Measurements from ENCODE around the gene PREX1. TPM values are rescaled to one million over a fixed set of nuclear protein-coding genes. Genes with fewer than 3 reads are reported as not detected.

Gene PREX1
- total and polyA plus RNA-seq, 2 experiments from 2014 or later: 2.4 to 10.3 TPM

DNA sequence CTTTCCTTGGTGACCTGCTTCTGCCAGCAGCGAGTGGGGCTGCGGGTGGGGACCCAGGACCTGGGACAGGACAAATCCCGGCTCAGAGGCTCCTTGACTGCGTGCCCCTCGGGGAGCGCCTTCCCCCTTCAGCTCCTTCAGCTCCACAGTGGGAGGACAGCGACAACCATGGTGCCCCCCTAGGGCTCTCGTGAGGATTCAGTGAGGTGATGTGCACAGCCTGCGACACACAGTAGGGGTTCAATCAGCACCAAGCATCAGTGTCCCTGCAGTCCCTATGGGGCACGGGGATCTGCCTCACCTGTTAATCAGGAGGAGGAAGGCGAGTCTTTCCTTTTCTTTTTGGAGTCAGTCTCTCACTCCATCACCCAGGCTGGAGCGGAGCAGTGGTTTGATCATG, 209.2 kb downstream of the PREX1 start:
- Histone ChIP-seq H3K9me2 (ENCODE audit: insufficient read depth) (no peaks in the 10 kb centered on the region), H3K27ac (ENCODE audit: low read depth) (no peak overlapping the region), H3K4me3 (no peak overlapping the region), H4K20me1 (replicated peaks; ENCODE audit: insufficient read depth) (no peaks in the 10 kb centered on the region), H3K79me2 (replicated peaks; ENCODE audit: insufficient read depth) (no peaks in the 10 kb centered on the region), H3K4me1 (ENCODE audit: insufficient read depth) (no peaks in the 10 kb centered on the region; the same call in 1 of the 2 replicates), H3K36me3 (ENCODE audit: insufficient read depth) (no peaks in the 10 kb centered on the region), H3F3A (replicated peaks; ENCODE audit: low read depth) (no peaks in the 10 kb centered on the region), H3K27me3 (ENCODE audit: insufficient read depth) (no peaks in the 10 kb centered on the region), H2AFZ (no peak overlapping the region), H3K4me2 (no peak overlapping the region)
- ATAC-seq (no peak), DNase-seq (ENCODE audit: low spot score) (no peak)
- Mint-ChIP-seq H3K4me1 (peaks cover 5% of the 10 kb centered on the region; the same call in 2 of the 3 replicates), H3K9me3 (no peaks in the 10 kb centered on the region; the same call in 2 of the 3 replicates), H3K36me3 (ENCODE audit: low read depth) (no peaks in the 10 kb centered on the region), H3K27me3 (ENCODE audit: insufficient read depth, low read depth, poor library complexity) (peaks cover 14% of the 10 kb centered on the region), H3K4me3 (no peak overlapping the region), H3K27ac (no peak overlapping the region)
- no peak for TF ChIP-seq NANOG (IDR thresholded peaks at IDR 0.05; ENCODE audit: borderline replicate concordance)
- no peak for TF ChIP-seq CREB1 (CRISPR knock-in tag; IDR thresholded peaks at IDR 0.05; ENCODE audit: low read depth)
- TF ChIP-seq EZH2 (IDR thresholded peaks at IDR 0.05; ENCODE audit: low read depth, unreplicated experiment): no peak
- TF ChIP-seq, protein P1, sequence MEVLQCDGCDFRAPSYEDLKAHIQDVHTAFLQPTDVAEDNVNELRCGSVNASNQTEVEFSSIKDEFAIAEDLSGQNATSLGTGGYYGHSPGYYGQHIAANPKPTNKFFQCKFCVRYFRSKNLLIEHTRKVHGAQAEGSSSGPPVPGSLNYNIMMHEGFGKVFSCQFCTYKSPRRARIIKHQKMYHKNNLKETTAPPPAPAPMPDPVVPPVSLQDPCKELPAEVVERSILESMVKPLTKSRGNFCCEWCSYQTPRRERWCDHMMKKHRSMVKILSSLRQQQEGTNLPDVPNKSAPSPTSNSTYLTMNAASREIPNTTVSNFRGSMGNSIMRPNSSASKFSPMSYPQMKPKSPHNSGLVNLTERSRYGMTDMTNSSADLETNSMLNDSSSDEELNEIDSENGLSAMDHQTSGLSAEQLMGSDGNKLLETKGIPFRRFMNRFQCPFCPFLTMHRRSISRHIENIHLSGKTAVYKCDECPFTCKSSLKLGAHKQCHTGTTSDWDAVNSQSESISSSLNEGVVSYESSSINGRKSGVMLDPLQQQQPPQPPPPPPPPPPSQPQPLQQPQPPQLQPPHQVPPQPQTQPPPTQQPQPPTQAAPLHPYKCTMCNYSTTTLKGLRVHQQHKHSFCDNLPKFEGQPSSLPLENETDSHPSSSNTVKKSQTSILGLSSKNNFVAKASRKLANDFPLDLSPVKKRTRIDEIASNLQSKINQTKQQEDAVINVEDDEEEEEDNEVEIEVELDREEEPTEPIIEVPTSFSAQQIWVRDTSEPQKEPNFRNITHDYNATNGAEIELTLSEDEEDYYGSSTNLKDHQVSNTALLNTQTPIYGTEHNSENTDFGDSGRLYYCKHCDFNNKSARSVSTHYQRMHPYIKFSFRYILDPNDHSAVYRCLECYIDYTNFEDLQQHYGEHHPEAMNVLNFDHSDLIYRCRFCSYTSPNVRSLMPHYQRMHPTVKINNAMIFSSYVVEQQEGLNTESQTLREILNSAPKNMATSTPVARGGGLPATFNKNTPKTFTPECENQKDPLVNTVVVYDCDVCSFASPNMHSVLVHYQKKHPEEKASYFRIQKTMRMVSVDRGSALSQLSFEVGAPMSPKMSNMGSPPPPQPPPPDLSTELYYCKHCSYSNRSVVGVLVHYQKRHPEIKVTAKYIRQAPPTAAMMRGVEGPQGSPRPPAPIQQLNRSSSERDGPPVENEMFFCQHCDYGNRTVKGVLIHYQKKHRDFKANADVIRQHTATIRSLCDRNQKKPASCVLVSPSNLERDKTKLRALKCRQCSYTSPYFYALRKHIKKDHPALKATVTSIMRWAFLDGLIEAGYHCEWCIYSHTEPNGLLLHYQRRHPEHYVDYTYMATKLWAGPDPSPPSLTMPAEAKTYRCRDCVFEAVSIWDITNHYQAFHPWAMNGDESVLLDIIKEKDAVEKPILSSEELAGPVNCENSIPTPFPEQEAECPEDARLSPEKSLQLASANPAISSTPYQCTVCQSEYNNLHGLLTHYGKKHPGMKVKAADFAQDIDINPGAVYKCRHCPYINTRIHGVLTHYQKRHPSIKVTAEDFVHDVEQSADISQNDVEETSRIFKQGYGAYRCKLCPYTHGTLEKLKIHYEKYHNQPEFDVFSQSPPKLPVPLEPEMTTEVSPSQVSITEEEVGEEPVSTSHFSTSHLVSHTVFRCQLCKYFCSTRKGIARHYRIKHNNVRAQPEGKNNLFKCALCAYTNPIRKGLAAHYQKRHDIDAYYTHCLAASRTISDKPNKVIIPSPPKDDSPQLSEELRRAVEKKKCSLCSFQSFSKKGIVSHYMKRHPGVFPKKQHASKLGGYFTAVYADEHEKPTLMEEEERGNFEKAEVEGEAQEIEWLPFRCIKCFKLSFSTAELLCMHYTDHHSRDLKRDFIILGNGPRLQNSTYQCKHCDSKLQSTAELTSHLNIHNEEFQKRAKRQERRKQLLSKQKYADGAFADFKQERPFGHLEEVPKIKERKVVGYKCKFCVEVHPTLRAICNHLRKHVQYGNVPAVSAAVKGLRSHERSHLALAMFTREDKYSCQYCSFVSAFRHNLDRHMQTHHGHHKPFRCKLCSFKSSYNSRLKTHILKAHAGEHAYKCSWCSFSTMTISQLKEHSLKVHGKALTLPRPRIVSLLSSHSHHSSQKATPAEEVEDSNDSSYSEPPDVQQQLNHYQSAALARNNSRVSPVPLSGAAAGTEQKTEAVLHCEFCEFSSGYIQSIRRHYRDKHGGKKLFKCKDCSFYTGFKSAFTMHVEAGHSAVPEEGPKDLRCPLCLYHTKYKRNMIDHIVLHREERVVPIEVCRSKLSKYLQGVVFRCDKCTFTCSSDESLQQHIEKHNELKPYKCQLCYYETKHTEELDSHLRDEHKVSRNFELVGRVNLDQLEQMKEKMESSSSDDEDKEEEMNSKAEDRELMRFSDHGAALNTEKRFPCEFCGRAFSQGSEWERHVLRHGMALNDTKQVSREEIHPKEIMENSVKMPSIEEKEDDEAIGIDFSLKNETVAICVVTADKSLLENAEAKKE (CRISPR knock-in tag; IDR thresholded peaks at IDR 0.05): no peak
- no peak for TF ChIP-seq POLR2AphosphoS5 (IDR thresholded peaks at IDR 0.05; ENCODE audit: low read depth)
- TF ChIP-seq STAT1 (IDR thresholded peaks at IDR 0.05; ENCODE audit: unreplicated experiment): no peak
- no peak for TF ChIP-seq EZH2phosphoT487 (IDR thresholded peaks at IDR 0.05; ENCODE audit: unreplicated experiment)
- no peak for TF ChIP-seq ZNF331 (CRISPR knock-in tag; IDR thresholded peaks at IDR 0.05; ENCODE audit: low read depth)
- TF ChIP-seq, protein P2, sequence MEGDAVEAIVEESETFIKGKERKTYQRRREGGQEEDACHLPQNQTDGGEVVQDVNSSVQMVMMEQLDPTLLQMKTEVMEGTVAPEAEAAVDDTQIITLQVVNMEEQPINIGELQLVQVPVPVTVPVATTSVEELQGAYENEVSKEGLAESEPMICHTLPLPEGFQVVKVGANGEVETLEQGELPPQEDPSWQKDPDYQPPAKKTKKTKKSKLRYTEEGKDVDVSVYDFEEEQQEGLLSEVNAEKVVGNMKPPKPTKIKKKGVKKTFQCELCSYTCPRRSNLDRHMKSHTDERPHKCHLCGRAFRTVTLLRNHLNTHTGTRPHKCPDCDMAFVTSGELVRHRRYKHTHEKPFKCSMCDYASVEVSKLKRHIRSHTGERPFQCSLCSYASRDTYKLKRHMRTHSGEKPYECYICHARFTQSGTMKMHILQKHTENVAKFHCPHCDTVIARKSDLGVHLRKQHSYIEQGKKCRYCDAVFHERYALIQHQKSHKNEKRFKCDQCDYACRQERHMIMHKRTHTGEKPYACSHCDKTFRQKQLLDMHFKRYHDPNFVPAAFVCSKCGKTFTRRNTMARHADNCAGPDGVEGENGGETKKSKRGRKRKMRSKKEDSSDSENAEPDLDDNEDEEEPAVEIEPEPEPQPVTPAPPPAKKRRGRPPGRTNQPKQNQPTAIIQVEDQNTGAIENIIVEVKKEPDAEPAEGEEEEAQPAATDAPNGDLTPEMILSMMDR (conservative IDR thresholded peaks at IDR 0.05; ENCODE audit: low read depth in 2 of 2): no peak
- TF ChIP-seq, protein P3, sequence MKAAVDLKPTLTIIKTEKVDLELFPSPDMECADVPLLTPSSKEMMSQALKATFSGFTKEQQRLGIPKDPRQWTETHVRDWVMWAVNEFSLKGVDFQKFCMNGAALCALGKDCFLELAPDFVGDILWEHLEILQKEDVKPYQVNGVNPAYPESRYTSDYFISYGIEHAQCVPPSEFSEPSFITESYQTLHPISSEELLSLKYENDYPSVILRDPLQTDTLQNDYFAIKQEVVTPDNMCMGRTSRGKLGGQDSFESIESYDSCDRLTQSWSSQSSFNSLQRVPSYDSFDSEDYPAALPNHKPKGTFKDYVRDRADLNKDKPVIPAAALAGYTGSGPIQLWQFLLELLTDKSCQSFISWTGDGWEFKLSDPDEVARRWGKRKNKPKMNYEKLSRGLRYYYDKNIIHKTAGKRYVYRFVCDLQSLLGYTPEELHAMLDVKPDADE (IDR thresholded peaks at IDR 0.05): no peak
- no peak for TF ChIP-seq JUNB (IDR thresholded peaks at IDR 0.05; ENCODE audit: unreplicated experiment)
